Transverse colon (tissue), 4 donors: Measurements from ENCODE around the gene INPP5J. TPM values are rescaled to one million over a fixed set of nuclear protein-coding genes. Genes with fewer than 3 reads are reported as not detected.
"Not testable (repeated sequence)": the region's sequence is repeated elsewhere in the genome, so short reads cannot be mapped to it uniquely, and the experiment has no call there.

Source experiments
- DNase-seq: peaks from one replicate; pipeline ENCODE4 v3.0.0-alpha.2; 2019
- H3K27ac ChIP-seq, 4 donors: fragments of 200-600 bp; sonication (generic); 2 replicates each; pipeline ENCODE4 v1.5.1; 2016 to 2018; ENCODE audit warnings: inconsistent platforms in 4 of 4
- H3K27me3 ChIP-seq: fragments of 200-600 bp; sonication (generic); 2 replicates; pipeline ENCODE4 v1.5.1; 2017; ENCODE audit warnings: inconsistent platforms
- H3K36me3 ChIP-seq, 4 donors: fragments of 200-600 bp; sonication (generic); 2 replicates each; pipeline ENCODE4 v1.5.1; 2017 to 2019; ENCODE audit warnings: inconsistent platforms in 4 of 4
- H3K4me1 ChIP-seq, 4 donors: fragments of 200-600 bp; sonication (generic); 2 replicates each; pipeline ENCODE4 v1.5.1; 2017 to 2020; ENCODE audit warnings: inconsistent platforms in 4 of 4
- H3K4me3 ChIP-seq, 4 donors: fragments of 200-600 bp; sonication (generic); 1 replicate in 1 of 4; 2 replicates in 3 of 4; pipeline versions ENCODE4 v1.5.1 to v1.6.1; 2017 to 2019; ENCODE audit warnings: inconsistent platforms in 4 of 4
- H3K9me3 ChIP-seq, 2 donors: fragments of 200-600 bp; sonication (generic); 2 replicates each; pipeline ENCODE4 v1.5.1; 2017 to 2019; ENCODE audit warnings: inconsistent platforms in 2 of 2
- EP300 ChIP-seq: sonication (generic); formaldehyde crosslinking; IDR thresholded peaks from one replicate; pipeline ENCODE4 v1.6.1; 2017; ENCODE audit warnings: antibody characterized with exemption, low read depth
- POLR2A ChIP-seq: fragments of 450-650 bp; IDR thresholded peaks from one replicate; pipeline ENCODE4 v1.6.1; 2016; ENCODE audit warnings: antibody characterized with exemption, mild to moderate bottlenecking, moderate library complexity
- POLR2AphosphoS5 ChIP-seq, 3 donors: sonication (generic); formaldehyde crosslinking; IDR thresholded peaks; one replicate each; pipeline ENCODE4 v1.6.1; 2016; ENCODE audit warnings: antibody characterized with exemption in 3 of 3
- WGBS, 2 donors: methylation state at CpG; one replicate each; pipeline ENCODE4 v1.1.5; 2018; ENCODE audit warnings: low coverage in 1 of 2; 5-methylcytosine and 5-hydroxymethylcytosine counted together
- in situ Hi-C, 4 donors: fragments of 200-750 bp; cut with MboI; loops; one replicate each; pipeline versions ENCODE4 v1.15.0 to v1.15.1; 2017; ENCODE audit warnings: low sequenced_read_pairs in 3 of 4, low pct_ligation_motif_present in 1 of 4, low pct_unique_long_range_greater_than_20kb in 1 of 4
- intact Hi-C: fragments of 100-400 bp; cut with DNase I; formaldehyde crosslinking; loops from one replicate; pipeline ENCODE4 v1.15.1; 2023; ENCODE audit warnings: low total_unique reads
- total RNA-seq, 4 donors: library from RNA; depleted of rRNA; stranded (reverse); fragments of >200 nt; gene quantifications; one replicate each; pipeline ENCODE4 v1.1.0, GENCODE V29; 2016
- TF ChIP-seq, protein P1 (sequence below), 5 experiments: fragments of 200-600 bp in 3 of 5; fragments of 450-650 bp in 2 of 5; sonication (generic) in 3 of 5; IDR thresholded peaks; 1 replicate in 2 of 5; 2 replicates in 3 of 5; pipeline ENCODE4 v1.5.1; 2016 to 2017; ENCODE audit warnings: antibody characterized with exemption in 5 of 5, inconsistent platforms in 3 of 5, mild to moderate bottlenecking in 2 of 5, moderate library complexity in 1 of 5

The INPP5J gene
- total RNA-seq, 4 donors from 2014 or later = 22.4 to 51.2 (median 30.8) TPM

DNA sequence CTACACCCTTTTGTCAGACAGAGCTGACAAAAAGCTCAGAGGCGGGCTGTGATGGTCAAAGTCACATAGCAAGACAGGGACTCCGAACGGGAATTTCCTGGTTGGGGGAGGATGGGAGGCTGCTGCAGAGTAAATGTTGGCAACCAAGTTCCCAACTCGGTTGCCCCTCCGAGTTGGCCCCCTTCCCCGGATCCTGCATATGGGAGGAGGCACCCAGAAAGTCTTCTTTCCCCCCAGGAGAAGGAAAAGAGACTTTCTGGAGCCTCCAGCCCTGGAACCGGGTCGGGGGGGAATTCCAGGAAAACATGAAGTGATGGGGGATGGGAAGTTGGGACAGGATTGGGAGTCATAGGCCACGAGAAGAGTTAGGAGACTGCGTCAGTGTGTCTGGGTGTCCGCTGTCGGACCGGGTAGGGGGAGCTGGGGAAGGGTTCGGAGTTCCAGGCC, 16.0 kb upstream of the INPP5J start:
- H3K27ac ChIP-seq = peak overlapping the region; percentile 86 to 97 (median 96)
- intact Hi-C loops = loop anchor here (5.0 kb wide), 1 partner anchor 46 kb away; no protein-coding TSS in a partner anchor
- in situ Hi-C loops = no loop called here
- TF ChIP-seq POLR2AphosphoS5 (IDR thresholded peaks at IDR 0.05) (no peak), EP300 (no peak), POLR2A (no peak)
- TF ChIP-seq, protein P1, sequence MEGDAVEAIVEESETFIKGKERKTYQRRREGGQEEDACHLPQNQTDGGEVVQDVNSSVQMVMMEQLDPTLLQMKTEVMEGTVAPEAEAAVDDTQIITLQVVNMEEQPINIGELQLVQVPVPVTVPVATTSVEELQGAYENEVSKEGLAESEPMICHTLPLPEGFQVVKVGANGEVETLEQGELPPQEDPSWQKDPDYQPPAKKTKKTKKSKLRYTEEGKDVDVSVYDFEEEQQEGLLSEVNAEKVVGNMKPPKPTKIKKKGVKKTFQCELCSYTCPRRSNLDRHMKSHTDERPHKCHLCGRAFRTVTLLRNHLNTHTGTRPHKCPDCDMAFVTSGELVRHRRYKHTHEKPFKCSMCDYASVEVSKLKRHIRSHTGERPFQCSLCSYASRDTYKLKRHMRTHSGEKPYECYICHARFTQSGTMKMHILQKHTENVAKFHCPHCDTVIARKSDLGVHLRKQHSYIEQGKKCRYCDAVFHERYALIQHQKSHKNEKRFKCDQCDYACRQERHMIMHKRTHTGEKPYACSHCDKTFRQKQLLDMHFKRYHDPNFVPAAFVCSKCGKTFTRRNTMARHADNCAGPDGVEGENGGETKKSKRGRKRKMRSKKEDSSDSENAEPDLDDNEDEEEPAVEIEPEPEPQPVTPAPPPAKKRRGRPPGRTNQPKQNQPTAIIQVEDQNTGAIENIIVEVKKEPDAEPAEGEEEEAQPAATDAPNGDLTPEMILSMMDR (IDR thresholded peaks at IDR 0.05) = no peak
- no peaks in the 10 kb centered on the region for H3K36me3 ChIP-seq
- H3K27me3 ChIP-seq = no peaks in the 10 kb centered on the region
- DNase-seq = no peak
- peak overlapping the region; percentile 45 to 71 (median 56) for H3K4me3 ChIP-seq
- no peaks in the 10 kb centered on the region for H3K9me3 ChIP-seq
- H3K4me1 ChIP-seq = peaks cover 17 to 45% (median 29%) of the 10 kb centered on the region in 4 donors
- 11 to 51% methylated on average over 7 to 14 of the region's 14 CpGs for WGBS, 2 donors

DNA sequence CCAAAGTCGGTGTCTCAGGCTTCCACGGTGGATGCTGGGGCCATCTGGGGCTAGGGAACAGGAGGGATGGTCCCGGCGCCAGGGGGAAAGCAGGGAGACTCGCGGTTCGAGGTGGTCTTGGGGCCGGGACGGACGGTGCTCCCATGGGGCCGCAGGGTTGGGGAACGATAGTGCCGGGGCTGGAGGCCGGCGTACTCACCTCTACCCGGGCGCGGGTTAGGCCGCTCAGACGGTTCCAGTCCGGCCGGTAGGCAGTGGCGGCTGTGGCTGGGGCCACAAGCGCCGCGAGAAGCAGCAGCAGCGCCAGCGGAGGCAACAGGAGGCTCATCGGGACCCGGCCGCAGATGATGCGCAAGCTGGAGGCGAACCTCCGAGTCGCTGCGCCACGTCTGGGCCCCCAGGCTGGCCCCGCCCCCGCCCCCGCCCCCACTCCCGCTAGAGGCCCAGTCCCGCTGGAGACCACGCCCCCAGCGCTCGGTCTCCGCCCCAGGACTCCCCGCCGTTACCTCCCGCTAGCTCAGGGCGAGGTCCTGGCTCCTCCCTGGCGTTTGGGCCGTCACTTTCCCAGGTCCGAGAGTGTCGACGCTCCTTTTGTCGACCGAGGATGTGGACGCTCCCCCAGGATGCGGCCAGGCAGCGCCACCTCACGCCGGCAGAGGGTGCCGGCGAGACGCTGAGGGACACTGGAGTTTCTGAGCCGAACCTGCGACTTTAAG, 15.4 kb upstream of the INPP5J start, which contains the start of gene SELENOM:
TSS of gene SELENOM (minus strand) at position 391 of the 716 bp plus-strand sequence. CDS start at position 328, 63 bp downstream.
- DNase-seq = peak; percentile 98
- Histone ChIP-seq H3K36me3 (no peaks in the 10 kb centered on the region), H3K4me1 (peaks cover 17 to 41% (median 27%) of the 10 kb centered on the region in 4 donors), H3K4me3 (peak within 1 kb of the TSS; percentile 45 to 71 (median 56)), H3K27ac (peak within 1 kb of the TSS; percentile 86 to 97 (median 96)), H3K9me3 (no peaks in the 10 kb centered on the region), H3K27me3 (no peaks in the 10 kb centered on the region)
- intact Hi-C loops (loop anchor here (5.0 kb wide), 1 partner anchor 45 kb away; no protein-coding TSS in a partner anchor), in situ Hi-C loops (no loop called here)
- TF ChIP-seq POLR2AphosphoS5 (IDR thresholded peaks at IDR 0.05) = peak; percentile 87 to 94 (median 90)
- peak; percentile 73 for TF ChIP-seq POLR2A
- TF ChIP-seq EP300 = no peak
- TF ChIP-seq, protein P1 (IDR thresholded peaks at IDR 0.05) = peak; percentile 86 to 98 (median 92)
- 0 to 3% methylated on average over 2 to 47 of the region's 67 CpGs for WGBS, 2 donors

DNA sequence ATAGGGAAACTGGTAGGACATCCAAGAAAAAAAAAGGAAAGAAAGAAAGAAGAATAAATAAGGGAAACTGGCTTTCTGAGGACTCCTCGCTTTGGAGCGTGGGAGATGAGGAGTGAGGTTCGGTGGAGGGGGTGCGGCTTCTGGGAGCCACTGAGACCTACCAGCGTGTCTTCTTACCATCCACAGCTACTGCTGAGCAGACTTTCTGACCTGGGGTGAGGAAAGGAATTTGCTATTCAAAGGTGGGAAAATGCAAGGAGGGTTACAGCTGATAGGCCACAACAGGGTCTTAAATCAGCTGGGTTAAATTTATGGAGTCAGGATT, 14.9 kb upstream of the INPP5J start:
- Histone ChIP-seq H3K9me3 (no peaks in the 10 kb centered on the region), H3K4me1 (peaks cover 16 to 40% (median 25%) of the 10 kb centered on the region in 4 donors), H3K4me3 (peak overlapping the region in 3 of 4 donors; percentile 15 to 60 (median 53)), H3K27ac (peak overlapping the region; percentile 86 to 97 (median 93)), H3K36me3 (no peaks in the 10 kb centered on the region), H3K27me3 (no peaks in the 10 kb centered on the region)
- in situ Hi-C loops = no loop called here
- no peak for DNase-seq
- no peak for TF ChIP-seq EP300
- TF ChIP-seq, protein P1 (IDR thresholded peaks at IDR 0.05) = peak in 1 of 5 experiments; percentile 7
- intact Hi-C loops = loop anchor here (5.0 kb wide), 1 partner anchor 44 kb away; no protein-coding TSS in a partner anchor
- 0 to 2% methylated on average over 5 of the region's 5 CpGs for WGBS, 2 donors

DNA sequence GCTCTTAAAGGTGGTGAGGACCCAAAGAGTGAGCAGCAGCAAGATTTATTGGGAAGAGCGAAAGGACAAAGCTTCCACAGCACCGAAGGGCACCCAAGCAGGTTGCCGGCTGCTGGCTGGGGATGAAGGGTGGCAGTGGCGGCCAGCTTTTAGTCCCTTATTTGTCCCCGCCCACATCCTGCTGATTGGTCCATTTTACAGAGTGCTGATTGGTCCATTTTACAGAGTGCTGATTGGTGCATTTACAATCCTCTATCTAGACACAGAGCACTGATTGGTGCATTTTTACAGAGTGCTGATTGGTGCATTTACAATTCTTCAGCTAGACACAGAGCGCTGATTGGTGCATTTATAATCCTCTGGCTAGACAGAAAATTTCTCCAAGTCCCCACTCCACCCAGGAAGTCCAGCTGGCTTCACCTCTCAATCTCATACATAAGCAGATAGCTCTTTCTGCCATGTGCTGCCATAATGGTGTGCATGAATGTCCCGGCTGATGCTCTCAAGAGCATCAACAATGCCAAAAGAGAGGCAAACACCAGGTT, 10.1 kb upstream of the INPP5J start:
- H3K27ac ChIP-seq, in situ Hi-C loops, DNase-seq, H3K27me3 ChIP-seq, H3K4me1 ChIP-seq, H3K9me3 ChIP-seq, H3K4me3 ChIP-seq, intact Hi-C loops, H3K36me3 ChIP-seq: not testable (repeated sequence)
- 93 to 100% methylated on average over 1 to 7 of the region's 7 CpGs for WGBS, 2 donors
